NCI-H128 (cell line): ENCODE measurements around the gene KCND3.

ENCODE experiments used
- DNase-seq: peaks from one replicate; lab custom pipeline; 2025; ENCODE audit not compliant: unreplicated experiment; lab: John Stamatoyannopoulos, UW

KCND3 gene

GRCh38 chr1:111884772-111885443, 104.6 kb downstream of the KCND3 start:
- DNase-seq, result no peak

- DNase-seq, result no peak
Observed at GRCh38 chr1:111882986-111883560, 106.4 kb downstream of the KCND3 start.

DNA sequence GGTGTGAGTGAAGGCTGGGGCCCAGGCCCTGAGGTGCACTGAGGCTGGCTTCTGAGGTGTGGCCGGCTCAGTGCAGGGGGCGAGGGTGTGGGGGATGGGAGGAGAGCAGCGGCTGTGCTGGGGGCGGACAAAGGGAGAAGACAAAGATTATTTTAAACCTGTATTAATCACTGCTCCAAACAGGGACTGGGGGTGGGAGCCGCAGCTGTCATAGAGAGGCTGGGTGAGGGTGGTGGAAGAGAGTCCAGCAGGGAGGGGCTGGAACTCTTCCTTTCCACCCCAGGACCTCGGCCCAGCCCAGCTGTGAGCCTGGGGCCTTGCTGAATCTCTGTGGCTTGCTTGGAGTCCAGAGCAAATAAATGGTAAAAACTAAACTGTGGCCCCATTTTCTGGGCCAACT, 106.9 kb downstream of the KCND3 start:
- no peak for DNase-seq

- DNase-seq, result peak; percentile 76
Observed at GRCh38 chr1:111880881-111881837, 108.3 kb downstream of the KCND3 start.

GRCh38 chr1:111879081-111879480, 110.4 kb downstream of the KCND3 start:
- DNase-seq, result no peak

- DNase-seq, result no peak
Observed at GRCh38 chr1:111878649-111879048, 110.8 kb downstream of the KCND3 start.

- no peak for DNase-seq
Observed at GRCh38 chr1:111878091-111878490, 111.4 kb downstream of the KCND3 start.

GRCh38 chr1:111876631-111877030, 112.8 kb downstream of the KCND3 start:
- DNase-seq, result no peak

- DNase-seq, result no peak
Observed at GRCh38 chr1:111875640-111876039, 113.8 kb downstream of the KCND3 start.

DNA sequence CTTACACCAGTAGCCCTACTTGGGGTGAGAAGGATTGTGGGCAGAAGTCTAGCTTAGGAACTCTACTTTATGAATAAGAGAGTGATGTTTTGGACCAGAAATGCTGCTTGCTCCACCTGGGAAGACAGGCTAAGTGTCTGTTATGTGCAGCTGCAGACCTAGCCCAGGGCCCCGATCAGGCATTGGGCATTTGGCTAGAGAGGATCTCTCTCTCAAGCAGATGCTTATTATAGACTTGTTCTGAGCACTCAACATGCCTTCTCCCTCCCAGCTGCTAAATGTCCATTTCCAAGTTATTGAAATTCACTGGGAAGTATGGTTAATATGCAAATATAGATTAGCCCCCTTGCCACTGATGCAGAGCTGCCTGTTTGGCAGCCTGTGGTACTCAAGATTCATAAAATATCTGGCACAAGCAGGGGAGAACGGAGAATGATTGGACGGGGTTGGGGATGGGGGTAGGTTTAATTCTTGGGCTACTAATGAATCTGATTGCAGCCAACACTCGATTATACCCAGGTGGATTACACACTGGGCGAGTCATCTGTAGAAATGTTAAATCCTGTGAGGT, 115.9 kb downstream of the KCND3 start:
- DNase-seq, result no peak

DNA sequence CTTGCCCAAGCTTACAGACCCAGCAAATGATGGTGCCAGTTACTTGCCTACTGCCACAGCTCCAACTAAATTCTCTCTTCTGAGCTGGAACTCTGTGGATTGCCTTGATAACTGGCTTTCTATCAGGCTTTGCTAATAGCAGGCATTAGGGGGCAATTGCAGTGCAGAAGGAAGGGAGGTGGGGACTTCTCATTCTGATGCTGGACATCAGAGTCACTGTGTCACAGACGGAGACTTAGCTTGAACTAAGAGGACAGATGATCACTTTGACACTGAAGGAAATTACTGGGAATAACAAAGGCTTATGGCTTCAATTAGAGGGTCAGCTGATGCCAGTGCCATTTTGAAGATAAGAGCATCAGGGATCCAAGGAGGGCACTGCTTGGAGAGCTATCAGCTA, 119.3 kb downstream of the KCND3 start:
- no peak for DNase-seq

DNA sequence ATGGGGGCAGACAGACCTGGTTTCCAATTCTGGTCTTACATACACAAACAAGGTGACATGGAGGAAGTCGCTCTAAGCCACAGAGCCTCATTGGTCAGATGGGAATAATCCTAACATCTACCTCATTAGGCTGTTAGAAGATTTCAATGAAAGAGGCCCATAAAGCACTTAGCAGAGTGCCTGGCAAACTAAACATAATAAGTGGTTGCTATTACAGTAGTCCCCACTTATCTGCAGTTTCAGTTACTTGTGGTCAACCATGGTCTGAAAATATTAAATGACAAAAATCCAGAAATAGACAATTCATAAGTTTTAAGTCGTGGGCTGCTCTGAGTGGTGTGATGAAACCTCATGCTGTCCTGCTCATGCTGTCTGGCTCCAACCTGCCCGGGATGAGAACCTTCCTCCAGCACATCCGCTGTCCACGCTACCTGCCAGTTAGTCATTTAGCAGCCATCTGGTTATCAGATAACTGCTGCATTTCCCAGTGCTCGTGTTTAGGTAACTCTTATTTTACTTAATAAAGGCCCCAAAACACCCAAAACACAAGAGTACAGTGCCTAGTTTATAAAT, 121.5 kb downstream of the KCND3 start:
- no peak for DNase-seq

DNA sequence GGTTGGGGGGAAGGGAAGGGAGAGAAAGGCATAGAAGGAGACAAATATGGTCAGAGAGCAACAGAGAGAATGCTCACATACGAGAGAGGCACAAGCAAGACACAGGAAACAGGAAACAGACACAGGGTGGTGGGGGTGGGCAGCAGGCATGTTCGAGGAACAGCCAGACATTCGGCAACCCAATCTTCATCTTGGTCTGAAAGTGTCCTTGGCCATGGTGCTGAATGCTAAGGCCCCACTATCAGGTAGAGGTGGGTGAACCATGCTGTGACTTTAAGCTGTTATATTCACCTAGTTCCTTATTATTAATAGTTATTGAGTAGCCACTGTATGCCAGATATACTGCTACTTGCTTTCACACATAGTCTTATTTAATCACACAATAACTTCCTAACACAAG, 124.6 kb downstream of the KCND3 start:
- no peak for DNase-seq

GRCh38 chr1:111863401-111863800, 126.1 kb downstream of the KCND3 start:
- no peak for DNase-seq

GRCh38 chr1:111862599-111862998, 126.9 kb downstream of the KCND3 start:
- DNase-seq, result no peak

DNA sequence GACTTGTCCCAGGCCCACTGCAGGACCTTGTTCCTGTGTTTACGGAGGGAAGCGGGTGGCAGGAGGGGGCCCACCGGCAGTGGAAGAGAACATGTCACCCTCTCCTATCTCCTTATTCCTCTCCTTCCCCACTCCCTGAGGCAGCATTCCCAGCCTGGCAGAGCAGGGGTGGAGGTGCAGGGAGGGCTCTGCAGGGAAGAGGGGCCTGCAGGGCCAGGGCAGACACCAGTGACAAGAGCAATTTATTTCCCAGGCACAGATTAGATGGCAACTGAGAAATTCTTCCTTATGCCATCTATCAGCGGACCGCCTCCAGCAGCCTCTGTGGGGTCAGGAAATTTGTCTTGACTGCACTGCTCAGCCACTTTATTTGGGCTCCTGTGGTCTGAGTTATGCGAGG, 127.9 kb downstream of the KCND3 start:
- no peak for DNase-seq

DNA sequence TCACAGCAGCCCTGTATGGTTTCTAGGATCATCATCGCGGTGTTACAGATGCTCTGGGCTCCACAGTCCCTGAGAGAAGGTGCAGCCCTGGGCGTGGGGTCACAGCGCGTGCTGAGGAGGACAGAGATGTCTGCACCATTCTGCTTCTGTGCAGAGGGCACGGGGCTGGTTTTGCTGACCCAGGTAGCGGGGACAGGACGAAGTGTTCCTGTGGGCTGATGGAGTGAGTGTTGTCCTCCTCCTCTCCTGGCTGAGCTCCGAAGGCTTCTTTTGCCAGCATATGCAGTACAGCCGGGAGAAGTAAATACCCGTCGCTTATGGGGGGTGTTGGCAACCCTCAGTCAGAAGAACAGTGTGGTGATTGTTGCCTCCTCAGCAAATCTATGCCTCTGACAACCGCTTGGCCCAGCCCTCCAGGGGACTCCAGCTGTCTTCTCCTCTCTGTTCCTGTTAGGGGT, 132.2 kb downstream of the KCND3 start:
- no peak for DNase-seq

- DNase-seq, result no peak
Observed at GRCh38 chr1:111856411-111857185, 132.9 kb downstream of the KCND3 start.

- DNase-seq, result no peak
Observed at GRCh38 chr1:111855260-111855659, 134.2 kb downstream of the KCND3 start.

- DNase-seq, result no peak
Observed at GRCh38 chr1:111852261-111852721, 137.2 kb downstream of the KCND3 start.
